ENCODE measurements around the gene IFNL4.

DNA sequence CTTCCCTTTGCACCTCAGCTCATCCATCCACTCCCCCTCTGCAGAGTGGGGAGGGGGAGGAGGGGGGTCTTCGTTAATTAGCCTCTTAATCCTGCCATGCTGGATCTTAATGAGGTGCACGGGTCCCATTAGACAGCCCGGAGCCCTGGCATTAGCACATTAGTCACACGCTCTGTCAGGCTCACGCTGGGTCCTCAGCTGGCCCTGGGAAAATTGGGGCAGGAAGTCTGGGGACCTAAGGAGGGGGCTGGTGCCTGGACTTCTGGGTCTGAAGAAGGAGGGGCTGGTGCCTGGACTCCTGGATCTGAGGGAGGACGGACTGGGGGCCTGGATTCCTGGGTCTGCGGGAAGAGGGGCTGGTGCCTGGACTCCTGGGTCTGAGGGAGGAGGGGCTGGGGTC is 52.3 kb downstream of the IFNL4 start:
- no peak for TF ChIP-seq LEF1 (IDR thresholded peaks at IDR 0.05)
- TF ChIP-seq, protein P1, sequence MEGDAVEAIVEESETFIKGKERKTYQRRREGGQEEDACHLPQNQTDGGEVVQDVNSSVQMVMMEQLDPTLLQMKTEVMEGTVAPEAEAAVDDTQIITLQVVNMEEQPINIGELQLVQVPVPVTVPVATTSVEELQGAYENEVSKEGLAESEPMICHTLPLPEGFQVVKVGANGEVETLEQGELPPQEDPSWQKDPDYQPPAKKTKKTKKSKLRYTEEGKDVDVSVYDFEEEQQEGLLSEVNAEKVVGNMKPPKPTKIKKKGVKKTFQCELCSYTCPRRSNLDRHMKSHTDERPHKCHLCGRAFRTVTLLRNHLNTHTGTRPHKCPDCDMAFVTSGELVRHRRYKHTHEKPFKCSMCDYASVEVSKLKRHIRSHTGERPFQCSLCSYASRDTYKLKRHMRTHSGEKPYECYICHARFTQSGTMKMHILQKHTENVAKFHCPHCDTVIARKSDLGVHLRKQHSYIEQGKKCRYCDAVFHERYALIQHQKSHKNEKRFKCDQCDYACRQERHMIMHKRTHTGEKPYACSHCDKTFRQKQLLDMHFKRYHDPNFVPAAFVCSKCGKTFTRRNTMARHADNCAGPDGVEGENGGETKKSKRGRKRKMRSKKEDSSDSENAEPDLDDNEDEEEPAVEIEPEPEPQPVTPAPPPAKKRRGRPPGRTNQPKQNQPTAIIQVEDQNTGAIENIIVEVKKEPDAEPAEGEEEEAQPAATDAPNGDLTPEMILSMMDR (IDR thresholded peaks at IDR 0.05 in 2 of 3, conservative IDR thresholded peaks at IDR 0.05 in 1 of 3; ENCODE audit: insufficient read depth in 2 of 3, low read depth in 1 of 3, low read length in 3 of 3) = no peak
- no peak for TF ChIP-seq NR2F6 (CRISPR knock-in tag; IDR thresholded peaks at IDR 0.05)
- TF ChIP-seq NCOA2 (IDR thresholded peaks at IDR 0.05; ENCODE audit: partially characterized antibody in 2 of 2) = no peak
- no peak for TF ChIP-seq MYC (IDR thresholded peaks at IDR 0.05; ENCODE audit: low read depth, low read length)
- TF ChIP-seq MYC (CRISPR knock-in tag; IDR thresholded peaks at IDR 0.05; ENCODE audit: borderline replicate concordance, low read depth) = no peak
- TF ChIP-seq NR3C1 (CRISPR knock-in tag; IDR thresholded peaks at IDR 0.05) = no peak
- TF ChIP-seq POU5F1 (IDR thresholded peaks at IDR 0.05; ENCODE audit: borderline replicate concordance, low read depth, low read length, partially characterized antibody) = no peak
- TF ChIP-seq, protein P2, sequence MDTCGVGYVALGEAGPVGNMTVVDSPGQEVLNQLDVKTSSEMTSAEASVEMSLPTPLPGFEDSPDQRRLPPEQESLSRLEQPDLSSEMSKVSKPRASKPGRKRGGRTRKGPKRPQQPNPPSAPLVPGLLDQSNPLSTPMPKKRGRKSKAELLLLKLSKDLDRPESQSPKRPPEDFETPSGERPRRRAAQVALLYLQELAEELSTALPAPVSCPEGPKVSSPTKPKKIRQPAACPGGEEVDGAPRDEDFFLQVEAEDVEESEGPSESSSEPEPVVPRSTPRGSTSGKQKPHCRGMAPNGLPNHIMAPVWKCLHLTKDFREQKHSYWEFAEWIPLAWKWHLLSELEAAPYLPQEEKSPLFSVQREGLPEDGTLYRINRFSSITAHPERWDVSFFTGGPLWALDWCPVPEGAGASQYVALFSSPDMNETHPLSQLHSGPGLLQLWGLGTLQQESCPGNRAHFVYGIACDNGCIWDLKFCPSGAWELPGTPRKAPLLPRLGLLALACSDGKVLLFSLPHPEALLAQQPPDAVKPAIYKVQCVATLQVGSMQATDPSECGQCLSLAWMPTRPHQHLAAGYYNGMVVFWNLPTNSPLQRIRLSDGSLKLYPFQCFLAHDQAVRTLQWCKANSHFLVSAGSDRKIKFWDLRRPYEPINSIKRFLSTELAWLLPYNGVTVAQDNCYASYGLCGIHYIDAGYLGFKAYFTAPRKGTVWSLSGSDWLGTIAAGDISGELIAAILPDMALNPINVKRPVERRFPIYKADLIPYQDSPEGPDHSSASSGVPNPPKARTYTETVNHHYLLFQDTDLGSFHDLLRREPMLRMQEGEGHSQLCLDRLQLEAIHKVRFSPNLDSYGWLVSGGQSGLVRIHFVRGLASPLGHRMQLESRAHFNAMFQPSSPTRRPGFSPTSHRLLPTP (IDR thresholded peaks at IDR 0.05; ENCODE audit: borderline replicate concordance, extremely low read depth, insufficient read length) = no peak

Data from K562 (cell line).